DOHH2 (cell line): ENCODE measurements around the gene SUFU.

Source experiments
- H3F3A ChIP-seq: fragments of 200-600 bp; sonication (generic), shearing (Covaris generic); 2 replicates; pipeline ENCODE4 v1.6.0; 2016; ENCODE audit warnings: antibody characterized with exemption, mild to moderate bottlenecking; ENCODE audit not compliant: control insufficient read depth, insufficient read depth
- H3K27ac ChIP-seq: fragments of 200-600 bp; sonication (generic); 2 replicates; pipeline ENCODE4 v1.5.1; 2014; ENCODE audit warnings: low read depth, mild to moderate bottlenecking, low read length, moderate library complexity
- H3K27me3 ChIP-seq: fragments of 200-600 bp; sonication (generic); 2 replicates; pipeline ENCODE4 v1.6.1; 2014; ENCODE audit warnings: mild to moderate bottlenecking, low read length, mixed read lengths; ENCODE audit not compliant: control insufficient read depth
- H3K36me3 ChIP-seq: fragments of 200-600 bp; sonication (generic); 2 replicates; pipeline ENCODE4 v1.6.1; 2014; ENCODE audit warnings: mild to moderate bottlenecking, low read length, moderate library complexity, mixed read lengths; ENCODE audit not compliant: control insufficient read depth
- H3K4me1 ChIP-seq: fragments of 200-600 bp; sonication (generic); 2 replicates; pipeline ENCODE4 v1.6.1; 2014; ENCODE audit warnings: mild to moderate bottlenecking, low read length, mixed read lengths; ENCODE audit not compliant: control insufficient read depth
- H3K4me2 ChIP-seq: fragments of 200-600 bp; sonication (generic); 2 replicates; pipeline ENCODE4 v1.6.0; 2014; ENCODE audit warnings: mild to moderate bottlenecking, low read length, moderate library complexity
- H3K4me3 ChIP-seq: fragments of 200-600 bp; sonication (generic); 2 replicates; pipeline ENCODE4 v1.5.1; 2014; ENCODE audit warnings: mild to moderate bottlenecking, low read length, mixed read lengths
- H3K79me2 ChIP-seq: fragments of 200-600 bp; sonication (generic); 2 replicates; pipeline ENCODE4 v1.6.1; 2014; ENCODE audit warnings: mild to moderate bottlenecking, low read length, mixed read lengths; ENCODE audit not compliant: control insufficient read depth
- H3K9me2 ChIP-seq: fragments of 200-600 bp; sonication (generic); replicated peaks from 2 replicates; pipeline ENCODE4 v1.6.1; 2014; ENCODE audit warnings: mild to moderate bottlenecking, low read length, mixed read lengths; ENCODE audit not compliant: control insufficient read depth
- H3K9me3 ChIP-seq: fragments of 200-600 bp; sonication (generic); 2 replicates; pipeline ENCODE4 v1.6.1; 2014; ENCODE audit warnings: antibody characterized with exemption, low read length, mixed read lengths; ENCODE audit not compliant: control insufficient read depth, insufficient read depth
- H4K20me1 ChIP-seq: fragments of 200-600 bp; sonication (generic); 2 replicates; pipeline ENCODE4 v1.6.0; 2014; ENCODE audit warnings: low read depth, mild to moderate bottlenecking, antibody characterized with exemption, low read length, moderate library complexity; ENCODE audit not compliant: control insufficient read depth, insufficient read depth
- CTCF ChIP-seq: fragments of 200-600 bp; sonication (generic); IDR thresholded peaks from one replicate; pipeline ENCODE4 v1.5.1; 2014; ENCODE audit warnings: antibody characterized with exemption, mild to moderate bottlenecking, low read depth, low read length; ENCODE audit not compliant: poor library complexity, severe bottlenecking
- EZH2phosphoT487 ChIP-seq: fragments of 200-600 bp; sonication (generic); IDR thresholded peaks from 2 replicates; pipeline ENCODE4 v1.6.1; 2017; ENCODE audit warnings: borderline replicate concordance, mild to moderate bottlenecking, antibody characterized with exemption, low read length, moderate library complexity, mixed read lengths

The SUFU gene

GRCh38 chr10:102600816-102601215 lies 97.0 kb downstream of the SUFU start:
- H3K4me2 ChIP-seq = no peak overlapping the region
- H3K36me3 ChIP-seq = no peaks in the 10 kb centered on the region
- no peaks in the 10 kb centered on the region for H3K9me2 ChIP-seq
- H3K27ac ChIP-seq = no peak overlapping the region
- peaks cover 6% of the 10 kb centered on the region; the same call in 1 of the 2 replicates for H3K4me1 ChIP-seq
- H3F3A ChIP-seq = no peaks in the 10 kb centered on the region
- H3K79me2 ChIP-seq = no peaks in the 10 kb centered on the region
- no peak for TF ChIP-seq EZH2phosphoT487
- no peak for TF ChIP-seq CTCF
- no peaks in the 10 kb centered on the region for H3K27me3 ChIP-seq
- no peaks in the 10 kb centered on the region for H4K20me1 ChIP-seq
- H3K4me3 ChIP-seq = no peak overlapping the region
- no peaks in the 10 kb centered on the region for H3K9me3 ChIP-seq

DNA sequence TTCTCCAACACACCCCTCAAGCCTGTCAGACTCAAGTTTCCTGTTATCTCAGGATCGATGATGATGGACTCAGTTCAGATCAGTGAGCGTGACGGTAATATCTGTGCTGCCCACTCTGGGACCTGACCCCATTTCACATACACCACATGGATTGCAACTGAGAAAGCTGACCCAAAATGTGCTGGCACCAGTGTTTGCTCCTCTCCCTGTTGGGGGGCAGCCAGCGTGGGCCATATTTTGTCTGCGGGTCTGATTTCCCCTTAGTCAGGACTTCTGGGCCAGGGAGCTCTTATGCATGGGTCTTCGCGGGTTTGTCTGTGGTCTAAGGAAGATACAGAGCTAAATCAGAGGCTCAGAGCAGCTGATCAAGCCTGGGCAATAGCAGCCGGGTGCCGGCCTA lies 97.9 kb downstream of the SUFU start:
- TF ChIP-seq CTCF (no peak), EZH2phosphoT487 (no peak)
- Histone ChIP-seq H3K27ac (no peak overlapping the region), H3K36me3 (no peaks in the 10 kb centered on the region)

GRCh38 chr10:102602272-102603045 lies 98.7 kb downstream of the SUFU start:
- Histone ChIP-seq H3K36me3 (no peaks in the 10 kb centered on the region), H3K4me1 (peaks cover 6% of the 10 kb centered on the region; the same call in 1 of the 2 replicates), H3K4me2 (no peak overlapping the region), H3K27ac (no peak overlapping the region), H3K9me3 (no peaks in the 10 kb centered on the region), H3K4me3 (no peak overlapping the region), H3K27me3 (no peaks in the 10 kb centered on the region), H4K20me1 (no peaks in the 10 kb centered on the region), H3K9me2 (no peaks in the 10 kb centered on the region), H3F3A (no peaks in the 10 kb centered on the region), H3K79me2 (no peaks in the 10 kb centered on the region)
- TF ChIP-seq CTCF (no peak), EZH2phosphoT487 (no peak)

More for the DNA sequence above, 97.9 kb downstream of the SUFU start:
- Histone ChIP-seq H3K4me3 (no peak overlapping the region), H4K20me1 (no peaks in the 10 kb centered on the region), H3K9me3 (no peaks in the 10 kb centered on the region), H3K4me1 (peaks cover 6% of the 10 kb centered on the region; the same call in 1 of the 2 replicates), H3F3A (no peaks in the 10 kb centered on the region), H3K4me2 (no peak overlapping the region), H3K79me2 (no peaks in the 10 kb centered on the region), H3K9me2 (no peaks in the 10 kb centered on the region), H3K27me3 (no peaks in the 10 kb centered on the region)
